GM18511 (cell line): Measurements from ENCODE around the gene AUH.

Source experiments
- ATAC-seq: cut with Tn5 transposase; IDR thresholded peaks from one replicate; pipeline ENCODE4 v1.9.1; 2021; ENCODE audit warnings: mild to moderate bottlenecking, moderate library complexity; ENCODE audit not compliant: unreplicated experiment

AUH gene

DNA sequence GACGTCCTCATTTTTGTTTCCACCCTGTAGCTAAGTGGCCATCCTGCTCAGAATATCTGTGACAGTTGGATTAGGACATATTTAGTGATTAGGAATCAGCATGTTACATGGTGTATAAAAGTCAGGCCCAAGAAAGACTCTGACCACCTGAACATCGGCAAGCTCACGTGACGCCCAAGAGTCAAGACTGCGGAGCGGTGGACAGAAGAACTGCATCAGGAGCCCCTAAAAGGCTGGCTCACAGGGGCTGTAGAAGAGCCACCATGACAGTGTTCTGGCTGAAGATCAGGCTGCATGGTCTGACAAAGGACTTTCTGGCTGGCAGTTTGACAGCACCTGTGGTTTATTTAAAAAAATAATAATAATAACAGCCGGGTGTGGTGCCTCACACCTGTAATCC, 185.3 kb downstream of the AUH start:
- ATAC-seq = no peak

DNA sequence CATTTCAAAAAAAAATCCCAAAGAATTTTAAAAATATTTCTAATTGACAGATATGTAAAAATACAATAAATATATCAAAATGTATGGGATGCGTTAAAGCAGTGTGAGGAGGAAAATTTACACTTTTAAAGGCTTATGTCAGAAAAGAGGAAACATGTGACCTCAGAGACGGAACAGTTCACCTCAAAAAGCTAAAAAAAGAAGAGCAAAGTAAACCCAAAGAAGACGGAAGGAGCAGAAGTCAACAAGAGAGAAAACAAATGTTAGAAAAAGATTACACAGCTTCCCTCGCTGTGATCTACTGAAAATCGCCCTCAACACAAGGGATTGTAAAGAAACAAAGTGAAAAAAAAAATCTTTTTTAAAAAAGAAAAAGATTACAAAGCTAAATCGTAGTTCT, 186.9 kb downstream of the AUH start:
- peak; percentile 70 for ATAC-seq

DNA sequence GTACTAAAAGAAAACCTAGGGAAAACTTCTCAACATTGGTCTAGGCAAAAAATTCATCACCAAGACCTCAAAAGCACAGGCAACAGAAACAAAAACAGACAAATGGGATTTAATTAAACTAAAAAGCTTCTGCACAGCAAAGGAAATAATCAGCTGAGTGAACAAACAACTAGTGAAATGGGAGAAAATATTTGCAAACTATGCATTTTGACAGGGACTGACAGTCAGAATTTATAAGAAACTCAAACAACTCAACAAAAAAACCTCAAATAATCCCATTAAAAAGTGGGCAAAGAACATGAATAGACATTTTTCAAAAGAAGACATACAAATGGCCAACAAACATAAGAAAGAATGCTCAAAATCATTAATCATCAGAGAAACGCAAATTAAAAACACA, 189.4 kb downstream of the AUH start:
- ATAC-seq = no peak

DNA sequence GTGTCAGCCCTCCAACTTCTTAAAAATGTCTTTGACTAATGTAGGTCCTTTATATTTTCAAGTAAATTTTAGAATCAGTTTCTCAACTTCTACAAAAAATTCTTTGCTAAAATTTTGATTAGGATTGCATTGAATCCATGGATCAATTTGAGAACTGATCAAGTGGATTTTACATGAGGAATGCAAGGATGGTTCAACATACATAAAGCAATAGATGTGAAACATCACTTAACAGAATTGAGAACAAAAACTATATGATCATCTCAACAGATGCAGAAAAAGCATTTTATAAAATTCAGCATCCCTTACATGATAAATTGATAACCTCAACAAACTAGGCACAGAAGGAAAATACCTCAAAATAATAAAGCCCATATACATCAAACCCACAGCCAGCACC, 190.8 kb downstream of the AUH start:
- ATAC-seq = no peak

DNA sequence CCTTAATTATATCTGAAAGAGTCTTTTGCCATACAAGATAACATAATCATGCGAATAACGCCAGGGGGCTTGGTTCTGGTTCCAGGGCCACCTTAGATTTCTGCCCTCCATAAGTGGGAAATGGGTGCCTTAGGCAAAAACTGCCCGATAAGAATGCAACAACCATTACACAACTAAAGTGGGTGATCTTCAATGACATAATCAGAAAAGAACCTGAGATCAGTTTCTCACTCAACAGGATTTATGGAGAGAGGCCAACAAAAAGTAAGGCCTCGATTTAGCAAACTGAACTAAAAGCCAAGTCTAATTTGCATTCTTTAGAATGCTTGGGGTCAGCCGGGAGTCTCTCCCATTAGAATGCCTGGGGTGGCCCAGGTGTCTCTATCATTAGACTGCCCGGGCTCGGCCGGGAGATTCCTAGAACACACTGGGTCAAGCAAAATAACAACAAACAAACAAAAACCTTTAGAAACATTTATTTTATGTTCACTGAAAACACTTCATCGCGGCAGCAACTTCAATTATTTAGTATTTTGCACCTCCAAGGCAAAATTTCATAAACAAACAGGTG, 194.8 kb downstream of the AUH start:
- no peak for ATAC-seq

DNA sequence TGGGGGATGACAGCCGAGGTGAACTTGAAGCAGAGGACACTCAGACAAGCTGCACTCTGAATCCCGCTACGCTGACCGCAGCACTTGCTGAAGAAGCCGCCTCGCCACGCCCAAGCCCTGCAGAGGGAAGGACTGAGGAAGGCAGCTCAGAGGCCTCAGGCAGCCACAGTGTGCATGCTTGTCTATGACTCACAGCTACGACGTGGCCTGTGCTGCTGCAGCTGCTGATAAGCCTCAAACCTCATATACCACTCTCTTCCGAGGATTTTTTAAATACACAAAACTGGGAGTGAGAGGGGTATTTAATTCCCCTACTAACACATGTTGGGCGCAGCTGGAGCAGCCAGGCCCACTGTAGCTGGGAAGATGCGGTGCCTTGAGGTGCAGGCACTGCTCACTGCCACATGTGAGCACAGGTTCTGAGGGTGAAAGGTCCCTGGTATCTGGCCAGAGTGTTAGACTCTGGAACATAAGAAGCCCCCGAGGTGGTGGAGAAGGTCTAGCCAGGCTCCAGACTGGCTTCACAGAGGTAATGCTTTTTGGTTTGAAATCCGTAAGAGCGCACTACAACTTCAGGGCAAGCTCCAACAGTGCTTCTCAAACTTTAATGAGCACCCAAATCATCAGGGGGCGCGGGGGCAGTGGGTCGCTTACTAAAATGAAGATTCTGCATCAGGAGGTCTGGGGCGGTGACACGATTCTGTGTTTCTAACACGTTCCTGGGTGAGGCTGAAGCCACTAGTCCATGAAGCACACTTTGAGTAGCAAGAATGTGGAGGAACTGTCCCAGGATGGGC, 196.8 kb downstream of the AUH start:
- no peak for ATAC-seq
